Measurements from ENCODE around the gene FAM168B.

The FAM168B gene

GRCh38 chr2:131009713-131010475 lies 83.4 kb downstream of the FAM168B start:
- TF ChIP-seq, protein P1, sequence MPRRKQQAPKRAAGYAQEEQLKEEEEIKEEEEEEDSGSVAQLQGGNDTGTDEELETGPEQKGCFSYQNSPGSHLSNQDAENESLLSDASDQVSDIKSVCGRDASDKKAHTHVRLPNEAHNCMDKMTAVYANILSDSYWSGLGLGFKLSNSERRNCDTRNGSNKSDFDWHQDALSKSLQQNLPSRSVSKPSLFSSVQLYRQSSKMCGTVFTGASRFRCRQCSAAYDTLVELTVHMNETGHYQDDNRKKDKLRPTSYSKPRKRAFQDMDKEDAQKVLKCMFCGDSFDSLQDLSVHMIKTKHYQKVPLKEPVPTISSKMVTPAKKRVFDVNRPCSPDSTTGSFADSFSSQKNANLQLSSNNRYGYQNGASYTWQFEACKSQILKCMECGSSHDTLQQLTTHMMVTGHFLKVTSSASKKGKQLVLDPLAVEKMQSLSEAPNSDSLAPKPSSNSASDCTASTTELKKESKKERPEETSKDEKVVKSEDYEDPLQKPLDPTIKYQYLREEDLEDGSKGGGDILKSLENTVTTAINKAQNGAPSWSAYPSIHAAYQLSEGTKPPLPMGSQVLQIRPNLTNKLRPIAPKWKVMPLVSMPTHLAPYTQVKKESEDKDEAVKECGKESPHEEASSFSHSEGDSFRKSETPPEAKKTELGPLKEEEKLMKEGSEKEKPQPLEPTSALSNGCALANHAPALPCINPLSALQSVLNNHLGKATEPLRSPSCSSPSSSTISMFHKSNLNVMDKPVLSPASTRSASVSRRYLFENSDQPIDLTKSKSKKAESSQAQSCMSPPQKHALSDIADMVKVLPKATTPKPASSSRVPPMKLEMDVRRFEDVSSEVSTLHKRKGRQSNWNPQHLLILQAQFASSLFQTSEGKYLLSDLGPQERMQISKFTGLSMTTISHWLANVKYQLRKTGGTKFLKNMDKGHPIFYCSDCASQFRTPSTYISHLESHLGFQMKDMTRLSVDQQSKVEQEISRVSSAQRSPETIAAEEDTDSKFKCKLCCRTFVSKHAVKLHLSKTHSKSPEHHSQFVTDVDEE (CRISPR knock-in tag; IDR thresholded peaks at IDR 0.05), result no peak
- TF ChIP-seq OSR1 (CRISPR knock-in tag; IDR thresholded peaks at IDR 0.05) (no peak), ZNF8 (CRISPR knock-in tag; IDR thresholded peaks at IDR 0.05) (no peak), POU6F1 (CRISPR knock-in tag; IDR thresholded peaks at IDR 0.05; ENCODE audit: borderline replicate concordance, low read depth) (no peak), ZNF70 (CRISPR knock-in tag; IDR thresholded peaks at IDR 0.05) (no peak), SNAI2 (CRISPR knock-in tag; IDR thresholded peaks at IDR 0.05) (no peak), CREB5 (CRISPR knock-in tag; IDR thresholded peaks at IDR 0.05; ENCODE audit: low read depth) (no peak), BACH2 (CRISPR knock-in tag; IDR thresholded peaks at IDR 0.05; ENCODE audit: borderline replicate concordance) (no peak)
- no peak for ATAC-seq

DNA sequence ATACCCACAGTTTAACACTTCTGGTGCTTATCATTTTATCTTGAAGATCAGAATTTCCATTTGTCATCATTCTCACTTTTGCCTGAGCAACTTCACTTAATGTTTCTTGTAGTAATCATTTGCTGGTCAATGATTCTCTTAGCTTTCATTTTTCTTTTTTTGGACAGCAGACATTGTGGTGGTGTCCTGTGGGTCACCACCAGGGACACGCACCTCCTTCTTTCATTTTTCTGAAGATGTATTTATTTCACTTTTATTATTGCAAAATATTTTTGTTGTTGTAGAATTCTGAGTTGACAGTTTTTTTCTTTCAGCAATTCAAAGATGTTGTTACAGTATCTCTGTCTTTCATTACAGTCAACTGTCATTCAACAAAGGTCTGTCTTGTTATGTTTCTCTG lies 84.3 kb downstream of the FAM168B start:
- ATAC-seq, result no peak

GRCh38 chr2:131006561-131006960 lies 86.7 kb downstream of the FAM168B start:
- TF ChIP-seq ZNF8 (CRISPR knock-in tag; IDR thresholded peaks at IDR 0.05), result no peak
- TF ChIP-seq CREB5 (CRISPR knock-in tag; IDR thresholded peaks at IDR 0.05; ENCODE audit: low read depth), result no peak
- TF ChIP-seq TOX (CRISPR knock-in tag; IDR thresholded peaks at IDR 0.05; ENCODE audit: borderline replicate concordance), result no peak
- TF ChIP-seq, protein P2, sequence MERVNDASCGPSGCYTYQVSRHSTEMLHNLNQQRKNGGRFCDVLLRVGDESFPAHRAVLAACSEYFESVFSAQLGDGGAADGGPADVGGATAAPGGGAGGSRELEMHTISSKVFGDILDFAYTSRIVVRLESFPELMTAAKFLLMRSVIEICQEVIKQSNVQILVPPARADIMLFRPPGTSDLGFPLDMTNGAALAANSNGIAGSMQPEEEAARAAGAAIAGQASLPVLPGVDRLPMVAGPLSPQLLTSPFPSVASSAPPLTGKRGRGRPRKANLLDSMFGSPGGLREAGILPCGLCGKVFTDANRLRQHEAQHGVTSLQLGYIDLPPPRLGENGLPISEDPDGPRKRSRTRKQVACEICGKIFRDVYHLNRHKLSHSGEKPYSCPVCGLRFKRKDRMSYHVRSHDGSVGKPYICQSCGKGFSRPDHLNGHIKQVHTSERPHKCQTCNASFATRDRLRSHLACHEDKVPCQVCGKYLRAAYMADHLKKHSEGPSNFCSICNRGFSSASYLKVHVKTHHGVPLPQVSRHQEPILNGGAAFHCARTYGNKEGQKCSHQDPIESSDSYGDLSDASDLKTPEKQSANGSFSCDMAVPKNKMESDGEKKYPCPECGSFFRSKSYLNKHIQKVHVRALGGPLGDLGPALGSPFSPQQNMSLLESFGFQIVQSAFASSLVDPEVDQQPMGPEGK (CRISPR knock-in tag; IDR thresholded peaks at IDR 0.05; ENCODE audit: borderline replicate concordance), result no peak
- no peak for TF ChIP-seq RARB (CRISPR knock-in tag; IDR thresholded peaks at IDR 0.05)
- no peak for TF ChIP-seq TCF4 (CRISPR knock-in tag; IDR thresholded peaks at IDR 0.05; ENCODE audit: borderline replicate concordance)
- TF ChIP-seq OSR1 (CRISPR knock-in tag; IDR thresholded peaks at IDR 0.05), result no peak
- TF ChIP-seq GLIS3 (CRISPR knock-in tag; IDR thresholded peaks at IDR 0.05), result no peak
- no peak for TF ChIP-seq SNAI2 (CRISPR knock-in tag; IDR thresholded peaks at IDR 0.05)
- no peak for TF ChIP-seq BACH2 (CRISPR knock-in tag; IDR thresholded peaks at IDR 0.05; ENCODE audit: borderline replicate concordance)
- no peak for TF ChIP-seq PPARA (CRISPR knock-in tag; IDR thresholded peaks at IDR 0.05; ENCODE audit: borderline replicate concordance)
- no peak for TF ChIP-seq ARNTL (CRISPR knock-in tag; IDR thresholded peaks at IDR 0.05; ENCODE audit: borderline replicate concordance, low read depth)
- no peak for TF ChIP-seq ESRRG (CRISPR knock-in tag; IDR thresholded peaks at IDR 0.05)
- no peak for TF ChIP-seq ZFP3 (CRISPR knock-in tag; IDR thresholded peaks at IDR 0.05)
- TF ChIP-seq ZNF565 (CRISPR knock-in tag; conservative IDR thresholded peaks at IDR 0.05; ENCODE audit: low read depth), result no peak
- no peak for ATAC-seq

More for the DNA sequence above, 84.3 kb downstream of the FAM168B start:
- TF ChIP-seq PPARA (CRISPR knock-in tag; IDR thresholded peaks at IDR 0.05; ENCODE audit: borderline replicate concordance) (no peak), ZNF8 (CRISPR knock-in tag; IDR thresholded peaks at IDR 0.05) (no peak), ESRRG (CRISPR knock-in tag; IDR thresholded peaks at IDR 0.05) (no peak), OSR1 (CRISPR knock-in tag; IDR thresholded peaks at IDR 0.05) (no peak), TOX (CRISPR knock-in tag; IDR thresholded peaks at IDR 0.05; ENCODE audit: borderline replicate concordance) (no peak), GLIS3 (CRISPR knock-in tag; IDR thresholded peaks at IDR 0.05) (no peak), ZNF70 (CRISPR knock-in tag; IDR thresholded peaks at IDR 0.05) (no peak), POU6F1 (CRISPR knock-in tag; IDR thresholded peaks at IDR 0.05; ENCODE audit: borderline replicate concordance, low read depth) (no peak), ISL1 (CRISPR knock-in tag; IDR thresholded peaks at IDR 0.05) (no peak)
